ENCODE measurements around the gene ZC3H10.

The ZC3H10 gene

DNA sequence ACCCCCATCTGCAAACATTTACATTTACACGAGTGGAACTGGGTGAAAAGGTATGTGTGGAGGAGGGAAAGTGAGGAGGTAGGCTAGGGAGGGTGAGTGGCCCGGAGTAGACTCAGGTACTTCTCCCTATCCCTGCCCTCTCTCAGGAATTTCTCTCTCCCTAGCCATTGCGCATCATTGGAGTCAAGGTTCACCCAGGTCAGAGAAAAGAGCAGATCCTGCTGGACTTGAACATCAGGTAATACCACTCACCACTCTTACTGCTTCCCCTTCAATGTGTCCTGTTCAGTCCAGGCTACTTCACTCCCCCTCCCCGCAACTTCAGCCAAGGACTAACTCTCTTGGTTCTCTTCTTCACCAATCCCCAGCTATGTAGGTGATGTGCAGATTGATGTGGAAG is 12.8 kb downstream of the ZC3H10 start:
- Histone ChIP-seq H3K4me2 (ENCODE audit: low read depth, low read length) (no peak overlapping the region), H4K20me1 (ENCODE audit: insufficient read depth, low read length) (no peaks in the 10 kb centered on the region), H3K36me3 (replicated peaks; ENCODE audit: insufficient read depth, low read length) (0 out of 2 replicates have a peak, but pooled peaks cover 11% of the 10 kb centered on the region), H3F3A (ENCODE audit: insufficient read depth, low read length) (peaks cover 22% of the 10 kb centered on the region), H3K9me2 (replicated peaks; ENCODE audit: insufficient read depth, low read length) (no peaks in the 10 kb centered on the region), H3K9ac (ENCODE audit: low read length) (no peak overlapping the region), H3K27ac (ENCODE audit: low read length) (no peak overlapping the region), H3K4me1 (ENCODE audit: low read length) (peaks cover 17% of the 10 kb centered on the region), H2AFZ (ENCODE audit: low read length) (no peak overlapping the region), H3K9me3 (replicated peaks; ENCODE audit: insufficient read depth, low read length) (no peaks in the 10 kb centered on the region), H3K27me3 (replicated peaks; ENCODE audit: insufficient read depth, low read length) (no peaks in the 10 kb centered on the region), H3K4me3 (ENCODE audit: low read length) (no peak overlapping the region), H3K79me2 (ENCODE audit: low read length) (peaks cover 32% of the 10 kb centered on the region)
- TF ChIP-seq CTCF (IDR thresholded peaks at IDR 0.05; ENCODE audit: low read length) (no peak), EZH2phosphoT487 (IDR thresholded peaks at IDR 0.05; ENCODE audit: low read length) (no peak), EZH2 (optimal IDR thresholded peaks at IDR 0.05; ENCODE audit: low read depth, low read length) (no peak)
- DNase-seq: no peak

DNA sequence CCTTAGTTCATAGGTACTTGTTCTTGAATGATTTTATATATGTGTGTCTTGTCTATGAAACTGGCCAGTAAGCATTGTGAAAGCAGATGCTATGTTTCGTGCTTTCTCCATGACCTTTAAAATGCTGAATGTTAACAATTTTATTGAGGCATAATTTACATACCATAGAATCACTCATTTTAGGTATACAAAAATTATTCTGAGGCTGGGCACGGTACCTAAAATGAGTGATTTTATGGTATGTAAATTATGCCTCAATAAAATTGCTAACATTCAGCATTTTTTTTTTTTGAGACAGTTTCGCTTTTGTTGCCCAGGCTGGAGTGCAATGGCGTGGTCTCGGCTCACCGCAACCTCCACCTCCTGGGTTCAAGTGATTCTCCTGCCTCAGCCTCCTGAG is 16.8 kb downstream of the ZC3H10 start:
- Histone ChIP-seq H3K27me3 (replicated peaks; ENCODE audit: insufficient read depth, low read length) (no peaks in the 10 kb centered on the region), H3K79me2 (ENCODE audit: low read length) (peaks cover 9% of the 10 kb centered on the region), H3F3A (ENCODE audit: insufficient read depth, low read length) (no peaks in the 10 kb centered on the region), H3K9ac (ENCODE audit: low read length) (no peak overlapping the region), H3K9me2 (replicated peaks; ENCODE audit: insufficient read depth, low read length) (no peaks in the 10 kb centered on the region), H3K4me3 (ENCODE audit: low read length) (no peak overlapping the region), H3K36me3 (replicated peaks; ENCODE audit: insufficient read depth, low read length) (0 out of 2 replicates have a peak, but pooled peaks cover 11% of the 10 kb centered on the region), H2AFZ (ENCODE audit: low read length) (no peak overlapping the region), H3K9me3 (replicated peaks; ENCODE audit: insufficient read depth, low read length) (no peaks in the 10 kb centered on the region), H3K4me2 (ENCODE audit: low read depth, low read length) (no peak overlapping the region), H4K20me1 (ENCODE audit: insufficient read depth, low read length) (no peaks in the 10 kb centered on the region), H3K27ac (ENCODE audit: low read length) (no peak overlapping the region), H3K4me1 (ENCODE audit: low read length) (0 out of 2 replicates have a peak, but pooled peaks cover 3% of the 10 kb centered on the region)
- no peak for TF ChIP-seq CTCF (IDR thresholded peaks at IDR 0.05; ENCODE audit: low read length)
- no peak for TF ChIP-seq EZH2 (optimal IDR thresholded peaks at IDR 0.05; ENCODE audit: low read depth, low read length)
- TF ChIP-seq EZH2phosphoT487 (IDR thresholded peaks at IDR 0.05; ENCODE audit: low read length): no peak
- no peak for DNase-seq

DNA sequence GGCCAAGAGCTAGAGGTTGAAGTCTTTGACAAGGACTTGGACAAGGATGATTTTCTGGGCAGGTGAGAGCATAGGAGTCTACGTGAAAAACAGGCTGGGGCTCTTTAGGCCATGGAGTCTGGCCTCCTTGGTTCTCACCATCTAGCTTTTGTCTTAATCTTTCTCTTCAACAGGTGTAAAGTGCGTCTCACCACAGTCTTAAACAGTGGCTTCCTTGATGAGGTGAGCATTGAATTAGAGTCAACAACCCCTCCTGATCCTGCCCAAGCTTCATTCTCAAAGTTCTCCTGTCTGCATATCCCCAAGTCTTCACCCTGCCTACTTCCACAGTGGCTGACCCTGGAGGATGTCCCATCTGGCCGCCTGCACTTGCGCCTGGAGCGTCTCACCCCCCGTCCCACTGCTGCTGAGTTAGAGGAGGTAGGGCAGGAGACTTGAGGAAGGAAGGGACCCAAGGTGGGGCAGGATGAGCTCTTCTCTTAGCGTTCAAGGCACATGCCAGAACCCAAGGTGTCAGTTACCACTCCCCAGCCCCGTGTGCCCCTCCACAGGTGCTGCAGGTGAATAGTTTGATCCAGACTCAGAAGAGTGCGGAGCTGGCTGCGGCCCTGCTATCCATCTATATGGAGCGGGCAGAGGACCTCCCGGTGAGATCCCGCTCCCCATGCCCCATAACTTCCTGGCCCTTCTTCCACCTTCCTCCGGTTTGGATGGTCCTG is 19.9 kb downstream of the ZC3H10 start:
- Histone ChIP-seq H3K27ac (ENCODE audit: low read length) (no peak overlapping the region), H2AFZ (ENCODE audit: low read length) (no peak overlapping the region), H3K27me3 (replicated peaks; ENCODE audit: insufficient read depth, low read length) (no peaks in the 10 kb centered on the region), H3K9me2 (replicated peaks; ENCODE audit: insufficient read depth, low read length) (no peaks in the 10 kb centered on the region), H3F3A (ENCODE audit: insufficient read depth, low read length) (0 out of 2 replicates have a peak, but pooled peaks cover 1% of the 10 kb centered on the region), H3K4me3 (ENCODE audit: low read length) (no peak overlapping the region), H4K20me1 (ENCODE audit: insufficient read depth, low read length) (no peaks in the 10 kb centered on the region), H3K79me2 (ENCODE audit: low read length) (no peaks in the 10 kb centered on the region), H3K9me3 (replicated peaks; ENCODE audit: insufficient read depth, low read length) (no peaks in the 10 kb centered on the region), H3K4me2 (ENCODE audit: low read depth, low read length) (no peak overlapping the region), H3K4me1 (ENCODE audit: low read length) (0 out of 2 replicates have a peak, but pooled peaks cover 3% of the 10 kb centered on the region), H3K9ac (ENCODE audit: low read length) (no peak overlapping the region), H3K36me3 (replicated peaks; ENCODE audit: insufficient read depth, low read length) (no peaks in the 10 kb centered on the region; the same call in 1 of the 2 replicates)
- TF ChIP-seq CTCF (IDR thresholded peaks at IDR 0.05; ENCODE audit: low read length): no peak
- TF ChIP-seq EZH2 (optimal IDR thresholded peaks at IDR 0.05; ENCODE audit: low read depth, low read length): no peak
- TF ChIP-seq EZH2phosphoT487 (IDR thresholded peaks at IDR 0.05; ENCODE audit: low read length): no peak
- no peak for DNase-seq
